GM12873 (cell line): Measurements from ENCODE around the gene ZNF681.

Experiments
- TF ChIP-seq, protein P1 (sequence below): IDR thresholded peaks from 2 replicates; pipeline ENCODE4 v1.5.1; 2012; ENCODE audit warnings: low read depth, mild to moderate bottlenecking, moderate library complexity, low read length, control low read depth; ENCODE audit not compliant: insufficient read depth; ENCODE audit errors: missing control alignments

Gene ZNF681

DNA sequence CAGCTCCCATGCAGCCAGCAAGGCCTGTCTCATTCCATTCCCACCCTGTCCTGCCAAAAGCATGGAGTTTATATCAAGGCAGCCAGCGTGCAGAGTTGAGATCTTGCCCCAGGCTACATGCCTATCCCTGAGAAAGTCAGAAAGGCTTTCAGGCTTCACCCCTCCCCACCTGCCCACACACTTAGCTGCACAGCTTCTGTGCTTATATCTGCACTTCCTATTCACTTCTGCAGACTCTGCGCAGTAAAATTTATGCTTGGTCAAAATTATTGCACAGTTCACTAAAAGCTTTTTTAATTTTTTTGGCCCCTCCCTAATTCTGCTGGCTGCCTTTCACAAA is 59.2 kb downstream of the ZNF681 start:
- TF ChIP-seq, protein P1, sequence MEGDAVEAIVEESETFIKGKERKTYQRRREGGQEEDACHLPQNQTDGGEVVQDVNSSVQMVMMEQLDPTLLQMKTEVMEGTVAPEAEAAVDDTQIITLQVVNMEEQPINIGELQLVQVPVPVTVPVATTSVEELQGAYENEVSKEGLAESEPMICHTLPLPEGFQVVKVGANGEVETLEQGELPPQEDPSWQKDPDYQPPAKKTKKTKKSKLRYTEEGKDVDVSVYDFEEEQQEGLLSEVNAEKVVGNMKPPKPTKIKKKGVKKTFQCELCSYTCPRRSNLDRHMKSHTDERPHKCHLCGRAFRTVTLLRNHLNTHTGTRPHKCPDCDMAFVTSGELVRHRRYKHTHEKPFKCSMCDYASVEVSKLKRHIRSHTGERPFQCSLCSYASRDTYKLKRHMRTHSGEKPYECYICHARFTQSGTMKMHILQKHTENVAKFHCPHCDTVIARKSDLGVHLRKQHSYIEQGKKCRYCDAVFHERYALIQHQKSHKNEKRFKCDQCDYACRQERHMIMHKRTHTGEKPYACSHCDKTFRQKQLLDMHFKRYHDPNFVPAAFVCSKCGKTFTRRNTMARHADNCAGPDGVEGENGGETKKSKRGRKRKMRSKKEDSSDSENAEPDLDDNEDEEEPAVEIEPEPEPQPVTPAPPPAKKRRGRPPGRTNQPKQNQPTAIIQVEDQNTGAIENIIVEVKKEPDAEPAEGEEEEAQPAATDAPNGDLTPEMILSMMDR: no peak

DNA sequence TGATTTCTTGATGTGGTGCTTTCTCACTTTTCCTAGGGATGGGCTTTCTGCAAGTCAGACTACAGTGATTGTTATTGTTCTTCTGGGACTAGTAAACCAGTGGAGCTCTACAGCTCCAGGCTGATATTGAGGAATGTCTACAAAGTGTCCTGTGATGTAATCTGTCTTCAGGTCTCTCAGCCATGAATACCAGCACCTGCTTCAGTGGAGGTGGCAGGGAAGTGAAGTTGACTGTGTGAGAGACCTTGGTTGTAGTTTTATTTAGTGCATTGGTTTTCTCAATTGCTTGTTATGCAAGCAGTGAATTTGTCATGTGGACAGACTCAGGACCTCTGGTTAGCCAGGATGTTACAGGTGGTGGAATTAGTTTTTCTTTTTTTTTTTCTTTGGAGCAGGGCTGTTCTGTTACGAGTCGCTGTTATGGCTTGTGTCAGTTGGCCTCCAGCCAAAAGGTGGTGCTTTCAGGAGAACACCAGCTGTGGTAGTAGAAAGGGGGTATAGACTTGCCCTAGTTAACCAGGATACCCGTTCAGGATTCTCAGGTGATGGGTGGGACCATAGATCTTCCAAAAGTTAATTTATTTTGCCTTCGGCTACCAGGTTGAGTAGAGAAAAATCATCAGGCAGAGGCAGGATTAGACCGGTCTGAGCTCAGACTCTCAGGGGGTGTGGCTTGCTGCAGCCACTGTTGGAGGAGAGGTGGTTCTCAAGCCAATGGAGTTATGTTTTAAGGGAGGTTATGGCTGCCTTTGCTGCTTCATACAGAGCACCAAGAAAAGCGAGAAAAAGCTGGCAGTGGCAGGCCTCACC is 59.8 kb downstream of the ZNF681 start:
- TF ChIP-seq, protein P1: no peak
